ENCODE data around the gene SLC6A3. TPM values are rescaled to one million over a fixed set of nuclear protein-coding genes. Genes with fewer than 3 reads are reported as not detected.

SLC6A3 gene
- total RNA-seq, 4 donors from 2014 or later: 0.20 to 0.90 TPM; not detected in 2

- H3K36me3 ChIP-seq: peaks cover 0 to 74% (median 6%) of the 10 kb centered on the region in 3 donors
- H3K9me3 ChIP-seq: no peaks in the 10 kb centered on the region
- H3K4me1 ChIP-seq: no peaks in the 10 kb centered on the region
- no peaks in the 10 kb centered on the region for H3K27me3 ChIP-seq
- DNase-seq (ENCODE audit: low spot score in 2 of 2): no peak
- WGBS, 2 donors: 93 to 97% methylated on average over 21 to 23 of the region's 23 CpGs
- no peak overlapping the region for H3K4me3 ChIP-seq
- no peak for TF ChIP-seq POLR2A (IDR thresholded peaks at IDR 0.05)
- TF ChIP-seq EP300 (IDR thresholded peaks at IDR 0.05): no peak
- TF ChIP-seq, protein P1, sequence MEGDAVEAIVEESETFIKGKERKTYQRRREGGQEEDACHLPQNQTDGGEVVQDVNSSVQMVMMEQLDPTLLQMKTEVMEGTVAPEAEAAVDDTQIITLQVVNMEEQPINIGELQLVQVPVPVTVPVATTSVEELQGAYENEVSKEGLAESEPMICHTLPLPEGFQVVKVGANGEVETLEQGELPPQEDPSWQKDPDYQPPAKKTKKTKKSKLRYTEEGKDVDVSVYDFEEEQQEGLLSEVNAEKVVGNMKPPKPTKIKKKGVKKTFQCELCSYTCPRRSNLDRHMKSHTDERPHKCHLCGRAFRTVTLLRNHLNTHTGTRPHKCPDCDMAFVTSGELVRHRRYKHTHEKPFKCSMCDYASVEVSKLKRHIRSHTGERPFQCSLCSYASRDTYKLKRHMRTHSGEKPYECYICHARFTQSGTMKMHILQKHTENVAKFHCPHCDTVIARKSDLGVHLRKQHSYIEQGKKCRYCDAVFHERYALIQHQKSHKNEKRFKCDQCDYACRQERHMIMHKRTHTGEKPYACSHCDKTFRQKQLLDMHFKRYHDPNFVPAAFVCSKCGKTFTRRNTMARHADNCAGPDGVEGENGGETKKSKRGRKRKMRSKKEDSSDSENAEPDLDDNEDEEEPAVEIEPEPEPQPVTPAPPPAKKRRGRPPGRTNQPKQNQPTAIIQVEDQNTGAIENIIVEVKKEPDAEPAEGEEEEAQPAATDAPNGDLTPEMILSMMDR (IDR thresholded peaks at IDR 0.05): no peak
- no peak overlapping the region for H3K27ac ChIP-seq
Observed at GRCh38 chr5:1472964-1473628, 27.9 kb upstream of the SLC6A3 start.

DNA sequence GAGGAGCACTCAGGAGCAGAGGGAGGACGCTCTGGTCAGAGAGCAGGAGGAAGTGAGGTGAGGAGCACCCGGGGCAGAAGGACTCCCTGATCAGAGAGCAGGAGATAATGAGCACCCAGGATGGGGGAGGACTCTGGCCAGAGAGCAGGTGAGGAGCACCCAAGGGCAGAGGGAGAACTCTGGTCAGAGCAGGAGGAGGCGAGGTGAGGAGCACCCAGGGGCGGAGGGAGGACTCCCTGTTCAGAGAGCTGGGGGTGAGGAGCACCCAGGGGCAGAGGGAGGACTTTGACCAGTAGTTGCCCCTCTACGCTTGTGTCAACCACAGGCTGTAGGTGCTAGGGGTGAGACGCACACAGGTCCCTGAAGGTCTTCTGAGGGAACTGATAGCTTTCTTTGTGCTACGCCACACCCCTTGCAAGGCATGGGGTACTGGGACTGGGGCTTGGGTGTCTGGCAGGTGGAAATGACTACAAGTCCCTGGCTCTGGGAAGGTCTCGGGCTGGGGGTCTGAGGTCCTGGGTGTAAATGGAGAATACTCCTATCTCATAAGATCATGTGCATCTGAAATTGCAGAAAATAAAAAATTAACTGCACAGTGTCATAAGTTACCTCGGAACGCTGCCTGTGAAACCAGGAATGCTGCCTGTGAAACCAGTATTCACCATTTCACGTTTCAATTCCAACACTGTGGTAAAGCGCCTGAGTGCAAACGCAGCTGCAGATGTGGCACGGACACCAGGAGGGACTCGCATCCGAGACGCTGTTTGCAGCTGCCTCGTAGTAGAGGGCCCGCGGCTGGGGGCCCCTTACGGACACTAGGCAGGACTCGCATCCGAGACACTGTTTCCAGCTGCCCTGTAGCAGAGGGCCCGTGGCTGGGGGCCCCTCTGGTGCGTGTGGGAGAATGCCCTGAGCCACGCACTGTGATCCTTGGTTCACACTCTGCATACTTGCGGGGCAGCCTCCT lies 27.0 kb upstream of the SLC6A3 start:
- Histone ChIP-seq H3K4me1 (no peaks in the 10 kb centered on the region), H3K9me3 (no peaks in the 10 kb centered on the region), H3K36me3 (peaks cover 0 to 80% (median 6%) of the 10 kb centered on the region in 3 donors), H3K27me3 (no peaks in the 10 kb centered on the region), H3K27ac (no peak overlapping the region), H3K4me3 (no peak overlapping the region)
- WGBS, 2 donors: 90 to 95% methylated on average over 27 of the region's 27 CpGs
- DNase-seq (ENCODE audit: low spot score in 2 of 2): no peak
- TF ChIP-seq EP300 (IDR thresholded peaks at IDR 0.05) (no peak), POLR2A (IDR thresholded peaks at IDR 0.05) (no peak)
- TF ChIP-seq, protein P1 (IDR thresholded peaks at IDR 0.05): no peak

DNA sequence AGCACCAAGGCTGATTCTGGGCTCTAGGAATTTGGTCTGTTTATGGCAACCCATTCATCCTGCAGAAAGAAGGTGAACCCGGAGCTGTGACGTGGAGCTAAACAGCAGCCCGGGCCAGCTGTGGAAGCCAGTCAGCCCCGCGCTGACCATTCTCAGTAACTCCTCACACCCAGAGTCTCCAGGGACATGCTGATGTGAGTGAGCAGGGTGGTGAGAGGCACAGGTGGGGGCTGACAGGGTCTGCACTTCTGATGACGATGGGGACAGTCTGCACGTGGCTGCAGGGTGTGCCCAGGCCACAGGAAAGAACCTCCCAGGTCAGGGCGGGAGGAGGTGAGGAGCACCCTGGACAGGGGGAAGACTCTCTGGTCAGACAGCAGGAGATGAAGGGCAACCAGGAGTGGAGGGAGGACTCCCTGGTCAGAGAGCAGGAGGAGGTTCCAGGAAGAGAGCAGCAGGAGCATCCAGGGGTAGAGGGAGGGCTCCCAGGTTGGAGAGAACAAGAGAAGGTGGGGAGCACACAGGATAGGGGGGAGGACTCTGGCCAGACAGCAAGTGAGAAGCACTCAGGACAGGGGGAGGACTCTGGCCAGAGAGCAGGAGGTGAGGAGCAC lies 26.1 kb upstream of the SLC6A3 start:
- Histone ChIP-seq H3K9me3 (no peaks in the 10 kb centered on the region), H3K4me3 (no peak overlapping the region), H3K27me3 (no peaks in the 10 kb centered on the region), H3K36me3 (peaks cover 0 to 80% (median under 1%) of the 10 kb centered on the region in 3 donors), H3K27ac (no peak overlapping the region), H3K4me1 (no peaks in the 10 kb centered on the region)
- DNase-seq (ENCODE audit: low spot score in 2 of 2): no peak
- TF ChIP-seq, protein P1 (IDR thresholded peaks at IDR 0.05): no peak
- TF ChIP-seq EP300 (IDR thresholded peaks at IDR 0.05): no peak
- TF ChIP-seq POLR2A (IDR thresholded peaks at IDR 0.05): no peak
- 95% methylated on average over 8 of the region's 8 CpGs for WGBS, 2 donors

GRCh38 chr5:1470762-1471211 lies 25.5 kb upstream of the SLC6A3 start:
- H3K27me3 ChIP-seq: no peaks in the 10 kb centered on the region
- H3K4me3 ChIP-seq: no peak overlapping the region
- H3K36me3 ChIP-seq: peaks cover 0 to 80% (median 0%) of the 10 kb centered on the region in 3 donors
- 79 to 82% methylated on average over 15 to 18 of the region's 18 CpGs for WGBS, 2 donors
- no peak for DNase-seq (ENCODE audit: low spot score in 2 of 2)
- no peaks in the 10 kb centered on the region for H3K9me3 ChIP-seq
- no peak overlapping the region for H3K27ac ChIP-seq
- TF ChIP-seq POLR2A (IDR thresholded peaks at IDR 0.05) (no peak), EP300 (IDR thresholded peaks at IDR 0.05) (no peak)
- TF ChIP-seq, protein P1 (IDR thresholded peaks at IDR 0.05): no peak
- no peaks in the 10 kb centered on the region for H3K4me1 ChIP-seq

All from tibial nerve (tissue), 4 donors.